K562 (cell line): ENCODE results near the gene NR1D1. TPM values are rescaled to one million over a fixed set of nuclear protein-coding genes. Genes with fewer than 3 reads are reported as not detected.

Experiments used
- ATAC-seq: fragments of 200-7000 bp; cut with Tn5 transposase; 3 replicates; pipeline ENCODE4 v1.9.1; 2020; ENCODE audit warnings: moderate library complexity
- BruUV-seq: library from RNA; stranded (reverse); fragments of 400-500 nt; replicated peaks from 2 replicates; lab custom pipeline; 2021; lab: Mats Ljungman, UMichigan
- CTCF ChIA-PET: fragments of 300-600 bp; formaldehyde crosslinking; extraction: SDS; loops from one replicate; lab custom pipeline; 2021; ENCODE audit warnings: low intra/inter-chr PET ratio; lab: Yijun Ruan, JAX
- POLR2A ChIA-PET: fragments of 300-600, 350-650 bp; sonication (Branson Sonifier 250); formaldehyde crosslinking; extraction: SDS; loops from one replicate; lab custom pipeline; 2021; ENCODE audit warnings: antibody characterized with exemption, inconsistent platforms; lab: Yijun Ruan, JAX
- DNase-seq, 4 experiments: peaks; one replicate each; pipeline versions ENCODE4 v3.0.0 to v3.0.0-alpha.2; 2011 to 2018; ENCODE audit warnings: low spot score in 3 of 4, mixed read lengths in 3 of 4; ENCODE audit errors: extremely low read depth in 1 of 4
- FAIRE-seq: peaks from 2 replicates; lab custom pipeline; 2011; peaks lifted over from hg19 to GRCh38; lab: Jason Lieb, UNC
- H2AFZ ChIP-seq: 2 replicates; pipeline ENCODE4 v1.6.0; 2011; ENCODE audit warnings: low read depth, low read length, control low read depth, inconsistent platforms
- H3K27ac ChIP-seq: fragments of 200-600 bp; 3 replicates; pipeline ENCODE4 v1.8.0; 2011; ENCODE audit warnings: low read depth, mild to moderate bottlenecking, control low read depth, inconsistent platforms, low read length, moderate library complexity, mixed read lengths; ENCODE audit errors: extremely low read depth
- H3K27me3 ChIP-seq, 2 experiments: fragments of 300-600 bp in 1 of 2; 2 replicates in 1 of 2; 3 replicates in 1 of 2; pipeline versions ENCODE4 v1.6.0 to v1.8.0; 2011; ENCODE audit warnings: inconsistent platforms in 2 of 2, low read length in 2 of 2, mild to moderate bottlenecking in 1 of 2, mixed read lengths in 1 of 2, moderate library complexity in 1 of 2; ENCODE audit not compliant: control insufficient read depth in 2 of 2, insufficient read depth in 2 of 2
- H3K36me3 ChIP-seq: fragments of 300-600 bp; 3 replicates; pipeline ENCODE4 v1.8.0; 2011; ENCODE audit warnings: mild to moderate bottlenecking, low read length, inconsistent platforms; ENCODE audit not compliant: control insufficient read depth, insufficient read depth
- H3K4me1 ChIP-seq, 2 experiments: fragments of 200-600 bp in 1 of 2; replicated peaks in 1 of 2; 2 replicates in 1 of 2; 3 replicates in 1 of 2; pipeline versions ENCODE4 v1.5.1 to v1.8.0; 2011; ENCODE audit warnings: inconsistent platforms in 2 of 2, low read length in 2 of 2, mild to moderate bottlenecking in 1 of 2, mixed read lengths in 1 of 2, moderate library complexity in 1 of 2; ENCODE audit not compliant: control insufficient read depth in 2 of 2, insufficient read depth in 2 of 2
- H3K4me2 ChIP-seq: 2 replicates; pipeline ENCODE4 v1.6.1; 2011; ENCODE audit warnings: low read length, control low read depth, inconsistent platforms, mixed read lengths; ENCODE audit not compliant: insufficient read depth
- H3K4me3 ChIP-seq: fragments of 200-600 bp; sonication (generic), shearing (Covaris generic); 2 replicates; pipeline ENCODE4 v1.5.1; 2016; ENCODE audit warnings: control low read depth, inconsistent platforms
- H3K79me2 ChIP-seq: fragments of 200-600 bp; 3 replicates; pipeline ENCODE4 v1.8.0; 2011; ENCODE audit warnings: low read length, inconsistent platforms; ENCODE audit not compliant: control insufficient read depth, insufficient read depth
- H3K9ac ChIP-seq, 2 experiments: 2 replicates each; pipeline versions ENCODE4 v1.6.0 to v1.6.1; 2011; ENCODE audit warnings: low read depth in 2 of 2, low read length in 2 of 2, control low read depth in 1 of 2, inconsistent platforms in 1 of 2, mild to moderate bottlenecking in 1 of 2, mixed read lengths in 1 of 2; ENCODE audit not compliant: insufficient read depth in 1 of 2
- H3K9me1 ChIP-seq: one replicate; pipeline ENCODE4 v1.6.0; 2011; ENCODE audit warnings: inconsistent platforms, mild to moderate bottlenecking, low read length, moderate library complexity; ENCODE audit not compliant: control insufficient read depth, insufficient read depth
- H3K9me3 ChIP-seq: replicated peaks from 2 replicates; pipeline ENCODE4 v1.5.1; 2011; ENCODE audit warnings: low read depth, low read length, inconsistent platforms; ENCODE audit not compliant: control insufficient read depth, insufficient read depth
- H4K20me1 ChIP-seq: replicated peaks from 2 replicates; pipeline ENCODE4 v1.6.1; 2011; ENCODE audit warnings: low read length, inconsistent platforms, mixed read lengths; ENCODE audit not compliant: control insufficient read depth, insufficient read depth
- ASH1L ChIP-seq: fragments of 450-650 bp; IDR thresholded peaks from 2 replicates; pipeline ENCODE4 v1.6.1; 2018; ENCODE audit warnings: borderline replicate concordance, mild to moderate bottlenecking, low read depth; ENCODE audit not compliant: partially characterized antibody
- BRD4 ChIP-seq: fragments of 200-600 bp; sonication (generic); IDR thresholded peaks from 2 replicates; pipeline ENCODE4 v1.6.1; 2017; ENCODE audit warnings: inconsistent platforms
- CHD4 ChIP-seq: fragments of 200-600 bp; sonication (generic); IDR thresholded peaks from 3 replicates; pipeline ENCODE4 v1.6.1; 2012; ENCODE audit warnings: low read depth, mild to moderate bottlenecking, mixed read lengths, low read length, inconsistent platforms; ENCODE audit not compliant: insufficient read depth, insufficient replicate concordance, poor library complexity, severe bottlenecking
- KDM1A ChIP-seq, 2 experiments: fragments of 450-650 bp; IDR thresholded peaks; 2 replicates each; pipeline ENCODE4 v1.6.1; 2016; ENCODE audit warnings: mild to moderate bottlenecking in 2 of 2
- RNF2 ChIP-seq: sonication (generic); IDR thresholded peaks from 2 replicates; pipeline ENCODE4 v1.6.1; 2016
- SOX6 ChIP-seq: fragments of 450-650 bp; IDR thresholded peaks from 2 replicates; pipeline ENCODE4 v1.6.1; 2014; ENCODE audit warnings: mild to moderate bottlenecking
- ZBTB49 ChIP-seq: sonication (generic); formaldehyde crosslinking; IDR thresholded peaks from 2 replicates; pipeline ENCODE4 v1.8.0; 2022; ENCODE audit warnings: missing genetic modification reagents, mild to moderate bottlenecking, borderline replicate concordance
- ZNF124 ChIP-seq: sonication (generic); formaldehyde crosslinking; IDR thresholded peaks from 2 replicates; pipeline ENCODE4 v1.8.1; 2022; ENCODE audit warnings: missing genetic modification reagents
- ZNF592 ChIP-seq: fragments of 450-650 bp; IDR thresholded peaks from 2 replicates; pipeline ENCODE4 v1.6.1; 2017; ENCODE audit warnings: antibody characterized with exemption, mild to moderate bottlenecking
- ZNF766 ChIP-seq: fragments of 200-800 bp; sonication (Bioruptor generic); conservative IDR thresholded peaks from 2 replicates; pipeline ENCODE4 v1.6.1; 2016; ENCODE audit warnings: missing genetic modification characterization, missing compliant biosample characterization
- WGBS: fragments of 100-300 bp; shearing (Covaris generic); methylation state at CpG from one replicate; pipeline ENCODE4 v1.1.6; 2016; ENCODE audit warnings: low coverage, mixed read lengths; ENCODE audit not compliant: insufficient coverage; ENCODE audit errors: missing lambda C conversion rate; 5-methylcytosine and 5-hydroxymethylcytosine counted together
- in situ Hi-C: fragments of 300-500 bp; cut with MboI; formaldehyde crosslinking; loops from 4 replicates; pipeline ENCODE4 v1.15.0; 2018; ENCODE audit warnings: inconsistent platforms, mixed read lengths
- intact Hi-C: fragments of 100-400 bp; cut with micrococcal nuclease; formaldehyde crosslinking; loops from 2 replicates; pipeline ENCODE4 v1.14.2; 2022
- polyA plus RNA-seq, 8 experiments: library from polyadenylated mRNA; depleted of rRNA in 4 of 8; stranded (reverse) in 5 of 8; unstranded in 3 of 8; fragments of >200 nt; fragmentation: Nextera tagmentation in 2 of 8; fragmentation: Illumina TruSeq in 1 of 8; extraction: Ambion mirVana in 2 of 8; extraction: Trizol in 1 of 8; gene quantifications; 2 replicates each; pipeline versions ENCODE4 v1.2.1 to v1.2.3, GENCODE V29; 2011 to 2014; ENCODE audit warnings: inconsistent platforms in 1 of 8, missing spikeins in 1 of 8
- total RNA-seq, 7 experiments: library from RNA; depleted of rRNA in 6 of 7; stranded (reverse); fragments of >200 nt in 6 of 7; fragmentation: Illumina TruSeq in 2 of 7; extraction: Trizol in 2 of 7; gene quantifications; 2 replicates each; pipeline versions ENCODE4 v1.2.1 to v1.2.3, GENCODE V29; 2011 to 2021; ENCODE audit warnings: low replicate concordance in 1 of 7
- TF ChIP-seq, protein P1 (sequence below): fragments of 450-650 bp; formaldehyde crosslinking; conservative IDR thresholded peaks from 2 replicates; pipeline ENCODE4 v1.4.0; 2022; ENCODE audit warnings: mild to moderate bottlenecking, missing genetic modification characterization

NR1D1 gene
- total and polyA plus RNA-seq, 9 of the 15 experiments (the other 6 are each of a cell fraction or from before 2014, with no cell fraction given), result 0.25 to 7.7 (median 0.65) TPM

- peak; percentile 93 for TF ChIP-seq ZNF592
These were observed 2.2 kb downstream of the NR1D1 start (continued) for GRCh38 chr17:40097931-40098845.

- ChIA-PET POLR2A (interaction anchor here (0.5 kb wide), 1 partner anchor 175 kb away, joined by 3 read pairs; no protein-coding TSS in a partner anchor), CTCF (no interaction called here)
- Histone ChIP-seq H3K4me1 (peaks cover 34 to 54% of the 10 kb centered on the region in 2 experiments), H3K4me2 (peak overlapping the region; percentile 91; the same call in 1 of the 2 replicates), H3K9me3 (no peaks in the 10 kb centered on the region), H4K20me1 (no peaks in the 10 kb centered on the region), H3K79me2 (peaks cover 28% of the 10 kb centered on the region), H3K4me3 (no peak overlapping the region), H3K27ac (peak overlapping the region; percentile 100; the same call in 2 of the 3 replicates), H3K36me3 (peaks cover 62% of the 10 kb centered on the region; the same call in 2 of the 3 replicates), H2AFZ (no peak overlapping the region), H3K27me3 (no peaks in the 10 kb centered on the region), H3K9me1 (peaks cover 4% of the 10 kb centered on the region), H3K9ac (peak overlapping the region in 1 of 2 experiments; percentile 40; a peak in 1 of 4 replicates)
- WGBS, result 94% methylated on average over 7 of the region's 10 CpGs
- DNase-seq, result no peak
- BruUV-seq, result no TSS peak
- intact Hi-C loops (no loop called here), in situ Hi-C loops (no loop called here)
- ATAC-seq, result no peak
- no peak for FAIRE-seq
- no peak for TF ChIP-seq ZNF124 (CRISPR knock-in tag)
- no peak for TF ChIP-seq BRD4
- no peak for TF ChIP-seq CHD4
- no peak for TF ChIP-seq ASH1L
- TF ChIP-seq RNF2, result no peak
- TF ChIP-seq ZBTB49 (CRISPR knock-in tag), result no peak
- TF ChIP-seq SOX6, result no peak
- TF ChIP-seq, protein P1, sequence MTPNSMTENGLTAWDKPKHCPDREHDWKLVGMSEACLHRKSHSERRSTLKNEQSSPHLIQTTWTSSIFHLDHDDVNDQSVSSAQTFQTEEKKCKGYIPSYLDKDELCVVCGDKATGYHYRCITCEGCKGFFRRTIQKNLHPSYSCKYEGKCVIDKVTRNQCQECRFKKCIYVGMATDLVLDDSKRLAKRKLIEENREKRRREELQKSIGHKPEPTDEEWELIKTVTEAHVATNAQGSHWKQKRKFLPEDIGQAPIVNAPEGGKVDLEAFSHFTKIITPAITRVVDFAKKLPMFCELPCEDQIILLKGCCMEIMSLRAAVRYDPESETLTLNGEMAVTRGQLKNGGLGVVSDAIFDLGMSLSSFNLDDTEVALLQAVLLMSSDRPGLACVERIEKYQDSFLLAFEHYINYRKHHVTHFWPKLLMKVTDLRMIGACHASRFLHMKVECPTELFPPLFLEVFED (CRISPR knock-in tag), result no peak
- no peak for TF ChIP-seq KDM1A (IDR thresholded peaks at IDR 0.05)
- TF ChIP-seq ZNF766, result no peak
These were observed 3.3 kb downstream of the NR1D1 start for GRCh38 chr17:40097087-40097486.
